ENCODE measurements around the gene SGPP1.
"Not testable (repeated sequence)": the region's sequence is repeated elsewhere in the genome, so short reads cannot be mapped to it uniquely, and the experiment has no call there.

Gene SGPP1

GRCh38 chr14:63702530-63702929 lies 25.3 kb downstream of the SGPP1 start:
- not testable (repeated sequence) for H3K9me3 ChIP-seq (ENCODE audit: control insufficient read depth, insufficient read depth, low read length); H3K4me3 ChIP-seq (ENCODE audit: low read length); H3K27me3 ChIP-seq (ENCODE audit: control insufficient read depth, insufficient read depth, low read length); H3K4me1 ChIP-seq (ENCODE audit: control insufficient read depth, insufficient read depth, low read length); DNase-seq (ENCODE audit: low read depth, low spot score); H3K27ac ChIP-seq (ENCODE audit: low read length); H3K36me3 ChIP-seq (ENCODE audit: control insufficient read depth, insufficient read depth, low read length)
- WGBS (ENCODE audit: insufficient coverage, insufficient read length) = no CpG with 5 or more reads among the region's 4 CpGs

GRCh38 chr14:63701606-63702299 lies 26.1 kb downstream of the SGPP1 start:
- no CpG with 5 or more reads among the region's 2 CpGs for WGBS (ENCODE audit: insufficient coverage, insufficient read length)
- H3K4me1 ChIP-seq (ENCODE audit: control insufficient read depth, insufficient read depth, low read length) = no peaks in the 10 kb centered on the region
- no peaks in the 10 kb centered on the region for H3K36me3 ChIP-seq (ENCODE audit: control insufficient read depth, insufficient read depth, low read length)
- H3K9me3 ChIP-seq (ENCODE audit: control insufficient read depth, insufficient read depth, low read length) = no peaks in the 10 kb centered on the region
- no peak overlapping the region for H3K4me3 ChIP-seq (ENCODE audit: low read length)
- DNase-seq (ENCODE audit: low read depth, low spot score) = no peak
- no peak overlapping the region for H3K27ac ChIP-seq (ENCODE audit: low read length)
- no peaks in the 10 kb centered on the region for H3K27me3 ChIP-seq (ENCODE audit: control insufficient read depth, insufficient read depth, low read length)

GRCh38 chr14:63692310-63693020 lies 35.4 kb downstream of the SGPP1 start:
- Histone ChIP-seq H3K36me3 (ENCODE audit: control insufficient read depth, insufficient read depth, low read length) (no peaks in the 10 kb centered on the region), H3K4me1 (ENCODE audit: control insufficient read depth, insufficient read depth, low read length) (no peaks in the 10 kb centered on the region), H3K27ac (ENCODE audit: low read length) (no peak overlapping the region), H3K4me3 (ENCODE audit: low read length) (no peak overlapping the region), H3K27me3 (ENCODE audit: control insufficient read depth, insufficient read depth, low read length) (no peaks in the 10 kb centered on the region), H3K9me3 (ENCODE audit: control insufficient read depth, insufficient read depth, low read length) (no peaks in the 10 kb centered on the region)
- no peak for DNase-seq (ENCODE audit: low read depth, low spot score)
- no CpG with 5 or more reads among the region's 5 CpGs for WGBS (ENCODE audit: insufficient coverage, insufficient read length)

GRCh38 chr14:63689132-63689531 lies 38.7 kb downstream of the SGPP1 start:
- no CpG with 5 or more reads among the region's 3 CpGs for WGBS (ENCODE audit: insufficient coverage, insufficient read length)
- no peaks in the 10 kb centered on the region for H3K27me3 ChIP-seq (ENCODE audit: control insufficient read depth, insufficient read depth, low read length)
- H3K9me3 ChIP-seq (ENCODE audit: control insufficient read depth, insufficient read depth, low read length) = no peaks in the 10 kb centered on the region
- H3K36me3 ChIP-seq (ENCODE audit: control insufficient read depth, insufficient read depth, low read length) = no peaks in the 10 kb centered on the region
- no peak for DNase-seq (ENCODE audit: low read depth, low spot score)
- H3K27ac ChIP-seq (ENCODE audit: low read length) = no peak overlapping the region
- no peak overlapping the region for H3K4me3 ChIP-seq (ENCODE audit: low read length)
- H3K4me1 ChIP-seq (ENCODE audit: control insufficient read depth, insufficient read depth, low read length) = no peaks in the 10 kb centered on the region

GRCh38 chr14:63686926-63687325 lies 40.9 kb downstream of the SGPP1 start:
- no peaks in the 10 kb centered on the region for H3K4me1 ChIP-seq (ENCODE audit: control insufficient read depth, insufficient read depth, low read length)
- no peak overlapping the region for H3K27ac ChIP-seq (ENCODE audit: low read length)
- no peak overlapping the region for H3K4me3 ChIP-seq (ENCODE audit: low read length)
- no peaks in the 10 kb centered on the region for H3K9me3 ChIP-seq (ENCODE audit: control insufficient read depth, insufficient read depth, low read length)
- no peaks in the 10 kb centered on the region for H3K27me3 ChIP-seq (ENCODE audit: control insufficient read depth, insufficient read depth, low read length)
- no peaks in the 10 kb centered on the region for H3K36me3 ChIP-seq (ENCODE audit: control insufficient read depth, insufficient read depth, low read length)
- no peak for DNase-seq (ENCODE audit: low read depth, low spot score)

GRCh38 chr14:63685401-63685800 lies 42.5 kb downstream of the SGPP1 start:
- no peak for DNase-seq (ENCODE audit: low read depth, low spot score)
- Histone ChIP-seq H3K36me3 (ENCODE audit: control insufficient read depth, insufficient read depth, low read length) (no peaks in the 10 kb centered on the region), H3K27ac (ENCODE audit: low read length) (no peak overlapping the region), H3K4me1 (ENCODE audit: control insufficient read depth, insufficient read depth, low read length) (no peaks in the 10 kb centered on the region), H3K27me3 (ENCODE audit: control insufficient read depth, insufficient read depth, low read length) (no peaks in the 10 kb centered on the region), H3K9me3 (ENCODE audit: control insufficient read depth, insufficient read depth, low read length) (no peaks in the 10 kb centered on the region), H3K4me3 (ENCODE audit: low read length) (no peak overlapping the region)
- no CpG with 5 or more reads among the region's 1 CpG for WGBS (ENCODE audit: insufficient coverage, insufficient read length)

GRCh38 chr14:63682727-63683593 lies 44.9 kb downstream of the SGPP1 start:
- Histone ChIP-seq H3K9me3 (ENCODE audit: control insufficient read depth, insufficient read depth, low read length) (no peaks in the 10 kb centered on the region), H3K4me3 (ENCODE audit: low read length) (no peak overlapping the region), H3K27ac (ENCODE audit: low read length) (no peak overlapping the region), H3K36me3 (ENCODE audit: control insufficient read depth, insufficient read depth, low read length) (no peaks in the 10 kb centered on the region), H3K4me1 (ENCODE audit: control insufficient read depth, insufficient read depth, low read length) (no peaks in the 10 kb centered on the region), H3K27me3 (ENCODE audit: control insufficient read depth, insufficient read depth, low read length) (no peaks in the 10 kb centered on the region)
- DNase-seq (ENCODE audit: low read depth, low spot score) = no peak
- WGBS (ENCODE audit: insufficient coverage, insufficient read length) = 100% methylated on average over 1 of the region's 9 CpGs

GRCh38 chr14:63678536-63678935 lies 49.3 kb downstream of the SGPP1 start:
- no peaks in the 10 kb centered on the region for H3K36me3 ChIP-seq (ENCODE audit: control insufficient read depth, insufficient read depth, low read length)
- no peak overlapping the region for H3K27ac ChIP-seq (ENCODE audit: low read length)
- no peak for DNase-seq (ENCODE audit: low read depth, low spot score)
- H3K4me3 ChIP-seq (ENCODE audit: low read length) = no peak overlapping the region
- no CpG with 5 or more reads among the region's 1 CpG for WGBS (ENCODE audit: insufficient coverage, insufficient read length)
- H3K9me3 ChIP-seq (ENCODE audit: control insufficient read depth, insufficient read depth, low read length) = no peaks in the 10 kb centered on the region
- no peaks in the 10 kb centered on the region for H3K27me3 ChIP-seq (ENCODE audit: control insufficient read depth, insufficient read depth, low read length)
- no peaks in the 10 kb centered on the region for H3K4me1 ChIP-seq (ENCODE audit: control insufficient read depth, insufficient read depth, low read length)

GRCh38 chr14:63677891-63678379 lies 49.9 kb downstream of the SGPP1 start:
- DNase-seq (ENCODE audit: low read depth, low spot score) = no peak
- Histone ChIP-seq H3K9me3 (ENCODE audit: control insufficient read depth, insufficient read depth, low read length) (no peaks in the 10 kb centered on the region), H3K4me1 (ENCODE audit: control insufficient read depth, insufficient read depth, low read length) (no peaks in the 10 kb centered on the region), H3K4me3 (ENCODE audit: low read length) (no peak overlapping the region), H3K27me3 (ENCODE audit: control insufficient read depth, insufficient read depth, low read length) (no peaks in the 10 kb centered on the region), H3K27ac (ENCODE audit: low read length) (no peak overlapping the region), H3K36me3 (ENCODE audit: control insufficient read depth, insufficient read depth, low read length) (no peaks in the 10 kb centered on the region)
- WGBS (ENCODE audit: insufficient coverage, insufficient read length) = no CpG with 5 or more reads among the region's 3 CpGs

GRCh38 chr14:63676615-63677014 lies 51.2 kb downstream of the SGPP1 start:
- no peaks in the 10 kb centered on the region for H3K9me3 ChIP-seq (ENCODE audit: control insufficient read depth, insufficient read depth, low read length)
- H3K4me1 ChIP-seq (ENCODE audit: control insufficient read depth, insufficient read depth, low read length) = no peaks in the 10 kb centered on the region
- no peaks in the 10 kb centered on the region for H3K27me3 ChIP-seq (ENCODE audit: control insufficient read depth, insufficient read depth, low read length)
- DNase-seq (ENCODE audit: low read depth, low spot score) = no peak
- no CpG with 5 or more reads among the region's 3 CpGs for WGBS (ENCODE audit: insufficient coverage, insufficient read length)
- H3K27ac ChIP-seq (ENCODE audit: low read length) = no peak overlapping the region
- H3K4me3 ChIP-seq (ENCODE audit: low read length) = no peak overlapping the region
- H3K36me3 ChIP-seq (ENCODE audit: control insufficient read depth, insufficient read depth, low read length) = no peaks in the 10 kb centered on the region

Measured in iPS DF 6.9 (cell line).